Suppressor macrophage treated with lipopolysaccharide for 1 hour (primary cell): ENCODE results near the gene PKD1.

Source experiments
- DNase-seq, 3 donors: peaks; one replicate each; pipeline ENCODE4 v3.0.0-alpha.2; 2020 to 2022

The PKD1 gene

GRCh38 chr16:2135770-2136490, at the start of gene PKD1:
TSS of gene PKD1 (minus strand) at chr16:2135898. CDS start at chr16:2135689, 209 bp downstream.
- DNase-seq, result peak; percentile 93 to 95 (median 95)

DNA sequence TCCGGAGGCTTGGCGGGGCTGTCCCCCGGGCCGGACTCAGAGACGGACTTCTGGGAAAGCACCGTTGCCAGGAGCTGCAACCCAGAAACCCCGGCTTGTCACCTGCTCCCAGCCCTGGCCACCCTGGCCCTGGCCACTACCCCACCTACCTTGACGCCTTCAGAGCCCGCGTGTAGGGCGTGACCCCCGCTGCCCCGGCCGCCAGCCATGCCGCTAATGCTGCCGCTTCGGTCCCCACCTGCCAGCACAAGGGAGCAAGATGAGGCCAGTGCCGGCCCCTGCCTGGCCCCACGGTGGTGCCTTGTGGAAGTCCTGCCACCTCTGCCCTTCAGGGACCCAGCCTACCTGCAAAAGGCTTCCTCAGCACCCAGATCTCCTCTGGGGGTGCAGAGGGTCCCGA, 49.3 kb upstream of the PKD1 start:
- no peak for DNase-seq

GRCh38 chr16:2184346-2184745, 48.6 kb upstream of the PKD1 start:
- no peak for DNase-seq

DNA sequence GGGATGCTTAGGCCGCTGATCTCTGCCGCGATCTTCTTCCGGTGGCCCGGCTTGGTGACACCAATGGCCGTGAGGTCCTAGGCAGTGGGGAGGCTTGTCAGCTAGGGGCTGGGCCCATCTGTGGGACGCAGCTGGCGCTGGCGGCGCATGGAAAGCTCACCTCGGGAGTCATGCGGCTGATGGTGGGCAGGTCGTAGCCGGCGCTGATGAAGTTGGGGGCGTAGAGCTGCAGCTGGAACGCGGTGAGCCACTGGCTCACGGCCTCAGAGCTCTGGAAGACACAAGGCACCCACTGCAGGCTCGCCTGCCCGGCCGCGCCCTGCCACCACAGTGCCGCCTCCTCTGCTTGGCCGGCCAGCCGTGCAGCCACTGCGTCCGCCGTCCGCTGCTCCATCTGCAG, 48.0 kb upstream of the PKD1 start:
- no peak for DNase-seq

DNA sequence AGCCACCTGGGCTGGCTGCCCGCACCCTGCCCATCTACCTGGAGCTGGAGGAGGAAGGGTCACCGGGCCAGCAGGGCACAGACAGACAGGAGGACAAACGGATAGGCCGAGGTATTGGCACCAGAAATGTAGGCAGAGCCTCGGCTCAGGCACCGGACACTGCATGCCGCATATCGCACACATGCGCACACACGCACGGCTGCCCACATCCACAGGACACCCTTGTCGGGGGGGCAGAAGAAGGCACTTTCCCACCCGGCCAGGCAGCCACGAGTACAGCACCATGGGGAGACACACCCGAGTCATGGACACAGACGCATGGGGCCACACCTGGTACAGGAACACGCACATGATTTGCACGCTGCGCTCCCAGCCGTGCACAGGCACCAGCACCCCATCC, 46.3 kb upstream of the PKD1 start:
- DNase-seq, result no peak

DNA sequence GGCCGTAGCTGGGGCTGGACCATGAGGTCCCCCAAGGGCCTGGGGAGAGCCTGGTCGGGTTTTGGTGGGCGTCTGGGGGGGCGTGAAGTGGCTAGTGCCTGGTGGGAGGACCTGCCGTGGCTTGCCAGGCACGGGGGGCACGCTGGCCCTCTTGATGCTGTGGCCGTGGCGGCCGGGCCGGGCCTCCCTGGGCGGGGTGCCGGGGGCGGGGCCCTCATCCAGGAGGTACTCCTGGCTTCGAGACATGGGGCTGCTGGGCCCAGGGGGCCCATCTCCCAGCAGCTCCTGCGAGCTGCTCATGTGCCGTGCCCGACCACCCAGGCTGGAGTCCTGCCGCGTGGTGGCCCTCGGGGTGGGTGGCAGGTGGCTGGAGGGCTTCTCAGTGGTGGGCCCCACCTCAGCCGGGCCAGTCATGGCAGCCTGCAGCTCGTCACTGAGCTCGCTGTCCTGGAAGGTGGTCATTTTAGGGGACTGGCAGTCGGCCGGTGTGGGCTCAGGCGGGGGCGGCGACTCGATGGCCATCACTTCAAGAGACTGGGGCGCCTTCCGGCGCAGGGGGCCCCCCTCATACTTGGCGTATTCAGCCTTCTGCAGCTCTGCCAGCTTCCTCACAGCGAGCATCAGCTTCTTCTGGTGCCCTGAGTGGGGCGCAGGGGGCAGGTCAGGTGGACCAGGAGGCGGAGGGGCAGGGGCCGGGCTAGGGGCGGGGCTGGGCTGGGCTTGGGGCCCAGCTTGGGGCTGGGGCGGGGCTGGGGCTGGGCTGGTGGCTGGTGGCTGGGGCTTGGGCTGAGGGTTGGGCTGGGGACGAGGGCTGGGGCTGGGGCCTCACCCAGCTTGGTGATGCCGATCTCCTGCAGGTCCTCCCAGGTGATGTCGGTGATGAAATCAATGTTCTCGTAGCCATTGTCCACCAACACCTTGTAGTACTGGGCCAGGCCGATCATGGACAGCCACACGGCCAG, 45.5 kb upstream of the PKD1 start:
- DNase-seq, result no peak

- DNase-seq, result no peak
Observed at GRCh38 chr16:2180461-2180860, 44.8 kb upstream of the PKD1 start.

GRCh38 chr16:2179576-2179975, 43.9 kb upstream of the PKD1 start:
- no peak for DNase-seq

DNA sequence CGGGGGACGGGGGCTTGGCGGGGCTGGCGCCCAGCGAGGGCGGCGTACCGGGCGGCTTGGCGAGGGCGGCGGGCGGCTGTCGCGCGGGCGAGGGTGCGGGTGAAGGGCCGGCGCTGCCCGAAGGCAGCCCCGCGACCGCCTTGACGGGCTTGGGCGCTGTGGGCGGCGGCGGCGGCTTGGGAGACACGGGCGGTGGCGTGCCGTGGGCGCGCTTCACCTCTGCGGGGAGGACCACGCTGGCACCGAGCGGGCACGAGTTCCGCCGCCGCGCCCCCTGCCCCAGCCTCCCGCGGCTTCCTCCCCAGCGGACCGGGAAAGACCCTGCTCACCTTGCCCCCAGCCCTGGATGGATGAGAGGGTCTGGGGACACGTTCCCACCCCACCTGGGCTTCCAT, 43.4 kb upstream of the PKD1 start:
- no peak for DNase-seq

GRCh38 chr16:2178321-2179106, 42.8 kb upstream of the PKD1 start:
- peak; percentile 29 to 55 (median 37) for DNase-seq

- no peak for DNase-seq
Observed at GRCh38 chr16:2177561-2177960, 41.9 kb upstream of the PKD1 start.

- no peak for DNase-seq
Observed at GRCh38 chr16:2177101-2177500, 41.4 kb upstream of the PKD1 start.

DNA sequence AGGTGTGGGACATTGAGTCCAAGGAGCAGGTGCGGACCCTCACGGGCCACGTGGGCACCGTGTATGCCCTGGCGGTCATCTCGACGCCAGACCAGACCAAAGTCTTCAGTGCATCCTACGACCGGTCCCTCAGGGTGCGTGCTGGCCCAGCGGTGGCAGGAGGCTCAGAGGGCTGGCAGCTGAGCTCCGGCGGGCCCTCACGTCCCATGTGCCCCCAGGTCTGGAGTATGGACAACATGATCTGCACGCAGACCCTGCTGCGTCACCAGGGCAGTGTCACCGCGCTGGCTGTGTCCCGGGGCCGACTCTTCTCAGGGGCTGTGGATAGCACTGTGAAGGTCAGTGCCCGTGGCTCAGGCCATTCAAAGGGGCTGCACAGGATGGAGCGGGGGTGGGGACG, 40.3 kb upstream of the PKD1 start:
- no peak for DNase-seq

DNA sequence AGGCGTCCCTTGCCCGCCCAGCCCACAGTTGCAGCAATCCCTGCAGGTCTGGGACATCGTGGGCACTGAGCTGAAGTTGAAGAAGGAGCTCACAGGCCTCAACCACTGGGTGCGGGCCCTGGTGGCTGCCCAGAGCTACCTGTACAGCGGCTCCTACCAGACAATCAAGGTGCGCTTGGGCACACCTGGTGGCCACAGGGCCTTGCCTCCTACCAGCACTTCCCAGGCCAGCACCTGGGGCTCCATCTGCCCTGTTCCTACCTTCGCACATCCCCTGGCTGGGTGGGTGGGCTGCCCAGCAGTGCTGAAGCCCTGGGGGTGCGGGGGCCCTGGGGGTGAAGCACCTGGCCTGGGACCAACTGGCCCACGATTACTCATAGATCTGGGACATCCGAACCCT, 39.8 kb upstream of the PKD1 start:
- no peak for DNase-seq

- DNase-seq, result no peak
Observed at GRCh38 chr16:2174396-2175131, 38.9 kb upstream of the PKD1 start.

DNA sequence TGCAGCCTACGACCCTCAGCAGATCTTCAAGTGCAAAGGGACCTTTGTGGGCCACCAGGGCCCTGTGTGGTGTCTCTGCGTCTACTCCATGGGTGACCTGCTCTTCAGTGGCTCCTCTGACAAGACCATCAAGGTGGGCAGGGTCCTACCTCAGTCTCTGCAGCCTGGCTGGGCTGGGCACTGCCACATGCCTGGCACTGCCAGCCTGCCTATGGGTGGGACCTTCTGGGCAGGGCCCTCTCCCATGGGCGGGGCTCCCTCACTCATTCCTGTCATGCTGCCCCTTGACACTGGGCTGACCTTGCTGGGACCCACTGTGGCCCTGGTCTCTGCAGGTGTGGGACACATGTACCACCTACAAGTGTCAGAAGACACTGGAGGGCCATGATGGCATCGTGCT, 38.2 kb upstream of the PKD1 start:
- DNase-seq, result no peak

- no peak for DNase-seq
Observed at GRCh38 chr16:2173366-2173765, 37.7 kb upstream of the PKD1 start.

- no peak for DNase-seq
Observed at GRCh38 chr16:2172688-2173335, 37.1 kb upstream of the PKD1 start.

DNA sequence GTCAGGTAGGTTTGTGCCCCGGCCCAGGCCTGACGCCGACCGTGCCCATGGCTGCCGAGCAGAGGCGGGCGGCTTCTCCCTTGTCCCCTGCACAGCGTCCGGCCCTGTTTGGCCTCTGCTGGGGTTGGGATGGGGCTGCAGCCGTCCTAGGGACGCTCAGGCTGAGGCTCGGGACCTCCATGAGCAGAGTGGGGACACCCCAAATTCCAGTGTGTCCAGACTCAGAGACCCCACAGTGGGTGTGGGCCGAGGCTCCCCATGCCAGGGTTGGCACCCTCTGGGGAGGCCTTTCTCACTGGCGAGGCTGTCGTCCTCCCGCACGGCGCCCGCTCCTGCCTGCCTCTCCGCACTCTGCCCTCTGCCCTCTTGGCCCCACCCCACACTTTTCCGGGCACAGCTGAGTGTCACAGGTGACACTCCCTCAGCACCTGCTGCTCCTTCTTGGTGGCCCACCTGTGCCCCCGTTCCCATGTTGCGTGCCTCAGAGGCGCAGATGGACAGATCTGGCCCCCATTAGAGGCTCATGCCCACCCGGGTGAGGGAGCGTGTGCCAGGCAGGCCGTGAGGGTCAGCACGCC, 36.0 kb upstream of the PKD1 start:
- DNase-seq, result no peak

DNA sequence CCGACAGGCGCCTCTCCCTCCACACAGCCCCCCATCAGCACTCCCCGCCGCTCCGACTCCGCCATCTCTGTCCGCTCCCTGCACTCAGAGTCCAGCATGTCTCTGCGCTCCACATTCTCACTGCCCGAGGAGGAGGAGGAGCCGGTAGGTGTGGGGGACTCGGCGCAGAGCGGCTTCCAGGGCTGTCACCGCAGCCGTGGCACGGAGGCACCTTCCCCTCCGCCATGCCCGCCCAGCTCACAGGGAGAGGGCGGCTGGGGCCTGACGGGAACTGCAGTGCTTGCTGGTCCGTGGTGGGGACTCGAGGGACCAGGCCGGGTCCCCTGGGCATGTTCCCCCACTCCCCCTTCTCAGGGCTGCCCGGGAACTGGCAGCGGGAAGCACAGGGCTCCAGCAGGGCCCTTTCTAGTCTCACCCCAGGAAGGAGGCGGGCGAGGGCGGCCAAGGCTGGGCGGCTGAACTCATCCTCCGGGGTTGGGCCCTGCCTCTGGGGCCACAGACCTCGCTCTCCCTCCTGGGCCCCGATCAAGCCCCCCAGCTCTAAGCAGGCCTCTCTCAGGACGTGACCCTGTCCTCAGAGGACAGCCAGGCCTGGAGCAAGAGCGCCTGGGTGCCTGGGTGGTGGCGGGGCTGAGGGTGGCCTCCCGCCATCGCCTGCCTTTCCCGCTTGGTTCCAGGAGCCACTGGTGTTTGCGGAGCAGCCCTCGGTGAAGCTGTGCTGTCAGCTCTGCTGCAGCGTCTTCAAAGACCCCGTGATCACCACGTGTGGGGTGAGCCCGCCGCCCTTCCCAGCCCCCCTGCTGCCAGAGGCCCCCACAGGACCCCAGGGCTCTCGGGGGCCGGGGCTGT, 35.1 kb upstream of the PKD1 start:
- no peak for DNase-seq

DNA sequence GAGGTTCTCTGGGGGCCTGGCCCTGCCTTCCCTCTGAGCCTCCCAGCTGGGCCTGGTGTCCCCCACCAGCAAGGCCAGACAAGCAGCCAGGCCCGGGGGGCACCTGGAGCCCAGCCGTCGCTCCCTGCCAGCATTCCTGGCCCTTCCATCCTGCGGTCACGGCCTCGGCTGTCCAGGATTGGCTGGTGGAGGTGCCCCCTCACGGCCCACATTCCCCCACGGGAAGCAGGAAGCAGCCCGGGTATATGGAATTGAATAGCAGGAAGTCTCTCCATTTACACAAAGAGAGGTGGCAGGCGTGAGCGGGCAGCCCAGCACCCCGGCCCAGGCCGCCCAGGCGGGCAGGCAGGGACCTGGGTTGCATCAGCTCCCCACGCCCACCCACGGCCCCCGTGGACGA, 34.4 kb upstream of the PKD1 start:
- DNase-seq, result no peak
